WTC11 (cell line): ENCODE results near the gene SUPT3H.

Experiments used
- ESRRA ChIP-seq: sonication (generic); formaldehyde crosslinking; IDR thresholded peaks from 2 replicates; pipeline ENCODE4 v1.8.1; 2022; ENCODE audit warnings: mild to moderate bottlenecking, missing genetic modification reagents, borderline replicate concordance
- FOXK1 ChIP-seq: sonication (generic); formaldehyde crosslinking; IDR thresholded peaks from 2 replicates; pipeline ENCODE4 v1.8.0; 2022; ENCODE audit warnings: mild to moderate bottlenecking, moderate library complexity, missing genetic modification reagents
- NFYB ChIP-seq: sonication (generic); formaldehyde crosslinking; conservative IDR thresholded peaks from 2 replicates; pipeline ENCODE4 v1.8.0; 2022; ENCODE audit warnings: low read depth, missing genetic modification reagents
- USF1 ChIP-seq: sonication (generic); formaldehyde crosslinking; IDR thresholded peaks from 2 replicates; pipeline ENCODE4 v1.8.0; 2022; ENCODE audit warnings: mild to moderate bottlenecking, missing genetic modification reagents
- ZNF512 ChIP-seq: sonication (generic); formaldehyde crosslinking; IDR thresholded peaks from 2 replicates; pipeline ENCODE4 v1.8.1; 2022; ENCODE audit warnings: missing genetic modification reagents, borderline replicate concordance
- TF ChIP-seq, protein P1 (sequence below): fragments of 200-600 bp; IDR thresholded peaks from 2 replicates; pipeline ENCODE4 v1.8.0; 2022; ENCODE audit warnings: antibody characterized with exemption
- TF ChIP-seq, protein P2 (sequence below): sonication (generic); formaldehyde crosslinking; IDR thresholded peaks from 2 replicates; pipeline ENCODE4 v1.8.0; 2022; ENCODE audit warnings: mild to moderate bottlenecking, missing genetic modification reagents
- TF ChIP-seq, protein P3 (sequence below): sonication (generic); formaldehyde crosslinking; IDR thresholded peaks from 2 replicates; pipeline ENCODE4 v1.8.1; 2023; ENCODE audit warnings: mild to moderate bottlenecking, missing genetic modification reagents, borderline replicate concordance

DNA sequence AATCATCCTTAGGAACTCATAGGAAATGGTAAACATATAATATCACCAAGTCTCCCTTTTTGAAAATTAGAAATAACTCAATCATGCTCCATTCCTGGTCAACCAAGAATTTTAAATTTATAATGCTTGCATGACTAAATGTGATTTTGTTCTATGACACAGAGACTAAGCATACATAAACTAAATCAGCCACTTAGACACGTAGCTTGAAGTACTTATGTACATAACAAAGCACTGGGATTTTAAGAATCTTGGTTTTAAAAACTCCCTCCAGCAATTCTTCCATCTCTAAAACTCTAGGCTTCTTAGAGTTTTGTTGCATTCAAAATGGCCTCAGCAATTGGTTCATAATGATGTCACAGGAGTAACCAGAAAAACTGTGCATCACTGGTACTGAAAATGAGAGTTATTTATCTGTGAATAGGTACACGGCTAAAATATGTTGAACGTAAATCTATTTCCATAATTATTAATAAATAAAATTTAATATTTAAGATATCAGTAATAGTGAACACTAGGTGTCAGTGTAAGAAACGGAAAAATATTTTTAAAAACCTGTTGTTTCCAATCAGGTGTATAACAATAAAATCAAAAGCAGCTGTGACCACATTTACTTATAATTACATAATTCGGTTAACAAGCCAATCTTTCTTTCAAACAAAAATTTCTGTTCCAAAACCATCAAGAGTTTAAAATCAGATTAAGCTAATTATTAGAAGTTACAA lies 291.2 kb downstream of the SUPT3H start:
- TF ChIP-seq ZNF512 (CRISPR knock-in tag) (no peak), USF1 (CRISPR knock-in tag) (no peak), NFYB (CRISPR knock-in tag) (no peak), ESRRA (CRISPR knock-in tag) (no peak), FOXK1 (CRISPR knock-in tag) (no peak)
- TF ChIP-seq, protein P1, sequence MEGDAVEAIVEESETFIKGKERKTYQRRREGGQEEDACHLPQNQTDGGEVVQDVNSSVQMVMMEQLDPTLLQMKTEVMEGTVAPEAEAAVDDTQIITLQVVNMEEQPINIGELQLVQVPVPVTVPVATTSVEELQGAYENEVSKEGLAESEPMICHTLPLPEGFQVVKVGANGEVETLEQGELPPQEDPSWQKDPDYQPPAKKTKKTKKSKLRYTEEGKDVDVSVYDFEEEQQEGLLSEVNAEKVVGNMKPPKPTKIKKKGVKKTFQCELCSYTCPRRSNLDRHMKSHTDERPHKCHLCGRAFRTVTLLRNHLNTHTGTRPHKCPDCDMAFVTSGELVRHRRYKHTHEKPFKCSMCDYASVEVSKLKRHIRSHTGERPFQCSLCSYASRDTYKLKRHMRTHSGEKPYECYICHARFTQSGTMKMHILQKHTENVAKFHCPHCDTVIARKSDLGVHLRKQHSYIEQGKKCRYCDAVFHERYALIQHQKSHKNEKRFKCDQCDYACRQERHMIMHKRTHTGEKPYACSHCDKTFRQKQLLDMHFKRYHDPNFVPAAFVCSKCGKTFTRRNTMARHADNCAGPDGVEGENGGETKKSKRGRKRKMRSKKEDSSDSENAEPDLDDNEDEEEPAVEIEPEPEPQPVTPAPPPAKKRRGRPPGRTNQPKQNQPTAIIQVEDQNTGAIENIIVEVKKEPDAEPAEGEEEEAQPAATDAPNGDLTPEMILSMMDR: no peak
- TF ChIP-seq, protein P2, sequence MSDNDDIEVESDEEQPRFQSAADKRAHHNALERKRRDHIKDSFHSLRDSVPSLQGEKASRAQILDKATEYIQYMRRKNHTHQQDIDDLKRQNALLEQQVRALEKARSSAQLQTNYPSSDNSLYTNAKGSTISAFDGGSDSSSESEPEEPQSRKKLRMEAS: no peak
- TF ChIP-seq, protein P3, sequence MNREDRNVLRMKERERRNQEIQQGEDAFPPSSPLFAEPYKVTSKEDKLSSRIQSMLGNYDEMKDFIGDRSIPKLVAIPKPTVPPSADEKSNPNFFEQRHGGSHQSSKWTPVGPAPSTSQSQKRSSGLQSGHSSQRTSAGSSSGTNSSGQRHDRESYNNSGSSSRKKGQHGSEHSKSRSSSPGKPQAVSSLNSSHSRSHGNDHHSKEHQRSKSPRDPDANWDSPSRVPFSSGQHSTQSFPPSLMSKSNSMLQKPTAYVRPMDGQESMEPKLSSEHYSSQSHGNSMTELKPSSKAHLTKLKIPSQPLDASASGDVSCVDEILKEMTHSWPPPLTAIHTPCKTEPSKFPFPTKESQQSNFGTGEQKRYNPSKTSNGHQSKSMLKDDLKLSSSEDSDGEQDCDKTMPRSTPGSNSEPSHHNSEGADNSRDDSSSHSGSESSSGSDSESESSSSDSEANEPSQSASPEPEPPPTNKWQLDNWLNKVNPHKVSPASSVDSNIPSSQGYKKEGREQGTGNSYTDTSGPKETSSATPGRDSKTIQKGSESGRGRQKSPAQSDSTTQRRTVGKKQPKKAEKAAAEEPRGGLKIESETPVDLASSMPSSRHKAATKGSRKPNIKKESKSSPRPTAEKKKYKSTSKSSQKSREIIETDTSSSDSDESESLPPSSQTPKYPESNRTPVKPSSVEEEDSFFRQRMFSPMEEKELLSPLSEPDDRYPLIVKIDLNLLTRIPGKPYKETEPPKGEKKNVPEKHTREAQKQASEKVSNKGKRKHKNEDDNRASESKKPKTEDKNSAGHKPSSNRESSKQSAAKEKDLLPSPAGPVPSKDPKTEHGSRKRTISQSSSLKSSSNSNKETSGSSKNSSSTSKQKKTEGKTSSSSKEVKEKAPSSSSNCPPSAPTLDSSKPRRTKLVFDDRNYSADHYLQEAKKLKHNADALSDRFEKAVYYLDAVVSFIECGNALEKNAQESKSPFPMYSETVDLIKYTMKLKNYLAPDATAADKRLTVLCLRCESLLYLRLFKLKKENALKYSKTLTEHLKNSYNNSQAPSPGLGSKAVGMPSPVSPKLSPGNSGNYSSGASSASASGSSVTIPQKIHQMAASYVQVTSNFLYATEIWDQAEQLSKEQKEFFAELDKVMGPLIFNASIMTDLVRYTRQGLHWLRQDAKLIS: no peak
